K562 (cell line): Measurements from ENCODE around the gene DCPS. TPM values are rescaled to one million over a fixed set of nuclear protein-coding genes. Genes with fewer than 3 reads are reported as not detected.

Experiments used
- ATAC-seq: fragments of 200-7000 bp; cut with Tn5 transposase; 3 replicates; pipeline ENCODE4 v1.9.1; 2020; ENCODE audit warnings: moderate library complexity
- BruUV-seq: library from RNA; stranded (reverse); fragments of 400-500 nt; replicated peaks from 2 replicates; lab custom pipeline; 2021; lab: Mats Ljungman, UMichigan
- CTCF ChIA-PET: fragments of 300-600 bp; formaldehyde crosslinking; extraction: SDS; loops from one replicate; lab custom pipeline; 2021; ENCODE audit warnings: low intra/inter-chr PET ratio; lab: Yijun Ruan, JAX
- POLR2A ChIA-PET: fragments of 300-600, 350-650 bp; sonication (Branson Sonifier 250); formaldehyde crosslinking; extraction: SDS; loops from one replicate; lab custom pipeline; 2021; ENCODE audit warnings: antibody characterized with exemption, inconsistent platforms; lab: Yijun Ruan, JAX
- DNase-seq, 4 experiments: peaks; one replicate each; pipeline versions ENCODE4 v3.0.0 to v3.0.0-alpha.2; 2011 to 2018; ENCODE audit warnings: low spot score in 3 of 4, mixed read lengths in 3 of 4; ENCODE audit errors: extremely low read depth in 1 of 4
- FAIRE-seq: peaks from 2 replicates; lab custom pipeline; 2011; peaks lifted over from hg19 to GRCh38; lab: Jason Lieb, UNC
- H2AFZ ChIP-seq: 2 replicates; pipeline ENCODE4 v1.6.0; 2011; ENCODE audit warnings: low read depth, low read length, control low read depth, inconsistent platforms
- H3K27ac ChIP-seq: fragments of 200-600 bp; 3 replicates; pipeline ENCODE4 v1.8.0; 2011; ENCODE audit warnings: low read depth, mild to moderate bottlenecking, control low read depth, inconsistent platforms, low read length, moderate library complexity, mixed read lengths; ENCODE audit errors: extremely low read depth
- H3K27me3 ChIP-seq, 2 experiments: fragments of 300-600 bp in 1 of 2; 2 replicates in 1 of 2; 3 replicates in 1 of 2; pipeline versions ENCODE4 v1.6.0 to v1.8.0; 2011; ENCODE audit warnings: inconsistent platforms in 2 of 2, low read length in 2 of 2, mild to moderate bottlenecking in 1 of 2, mixed read lengths in 1 of 2, moderate library complexity in 1 of 2; ENCODE audit not compliant: control insufficient read depth in 2 of 2, insufficient read depth in 2 of 2
- H3K36me3 ChIP-seq: fragments of 300-600 bp; 3 replicates; pipeline ENCODE4 v1.8.0; 2011; ENCODE audit warnings: mild to moderate bottlenecking, low read length, inconsistent platforms; ENCODE audit not compliant: control insufficient read depth, insufficient read depth
- H3K4me1 ChIP-seq, 2 experiments: fragments of 200-600 bp in 1 of 2; replicated peaks in 1 of 2; 2 replicates in 1 of 2; 3 replicates in 1 of 2; pipeline versions ENCODE4 v1.5.1 to v1.8.0; 2011; ENCODE audit warnings: inconsistent platforms in 2 of 2, low read length in 2 of 2, mild to moderate bottlenecking in 1 of 2, mixed read lengths in 1 of 2, moderate library complexity in 1 of 2; ENCODE audit not compliant: control insufficient read depth in 2 of 2, insufficient read depth in 2 of 2
- H3K4me2 ChIP-seq: 2 replicates; pipeline ENCODE4 v1.6.1; 2011; ENCODE audit warnings: low read length, control low read depth, inconsistent platforms, mixed read lengths; ENCODE audit not compliant: insufficient read depth
- H3K4me3 ChIP-seq: fragments of 200-600 bp; sonication (generic), shearing (Covaris generic); 2 replicates; pipeline ENCODE4 v1.5.1; 2016; ENCODE audit warnings: control low read depth, inconsistent platforms
- H3K79me2 ChIP-seq: fragments of 200-600 bp; 3 replicates; pipeline ENCODE4 v1.8.0; 2011; ENCODE audit warnings: low read length, inconsistent platforms; ENCODE audit not compliant: control insufficient read depth, insufficient read depth
- H3K9ac ChIP-seq, 2 experiments: 2 replicates each; pipeline versions ENCODE4 v1.6.0 to v1.6.1; 2011; ENCODE audit warnings: low read depth in 2 of 2, low read length in 2 of 2, control low read depth in 1 of 2, inconsistent platforms in 1 of 2, mild to moderate bottlenecking in 1 of 2, mixed read lengths in 1 of 2; ENCODE audit not compliant: insufficient read depth in 1 of 2
- H3K9me1 ChIP-seq: one replicate; pipeline ENCODE4 v1.6.0; 2011; ENCODE audit warnings: inconsistent platforms, mild to moderate bottlenecking, low read length, moderate library complexity; ENCODE audit not compliant: control insufficient read depth, insufficient read depth
- H3K9me3 ChIP-seq: replicated peaks from 2 replicates; pipeline ENCODE4 v1.5.1; 2011; ENCODE audit warnings: low read depth, low read length, inconsistent platforms; ENCODE audit not compliant: control insufficient read depth, insufficient read depth
- H4K20me1 ChIP-seq: replicated peaks from 2 replicates; pipeline ENCODE4 v1.6.1; 2011; ENCODE audit warnings: low read length, inconsistent platforms, mixed read lengths; ENCODE audit not compliant: control insufficient read depth, insufficient read depth
- ATF1 ChIP-seq, 2 experiments: fragments of 450-650 bp in 1 of 2; IDR thresholded peaks; 2 replicates each; pipeline ENCODE4 v1.6.1; 2016; ENCODE audit warnings: missing compliant biosample characterization in 1 of 2, missing genetic modification characterization in 1 of 2
- C11orf30 ChIP-seq: fragments of 450-650 bp; IDR thresholded peaks from 2 replicates; pipeline ENCODE4 v1.6.1; 2016; ENCODE audit warnings: low read depth, mild to moderate bottlenecking
- CBX1 ChIP-seq: sonication (generic); IDR thresholded peaks from 2 replicates; pipeline ENCODE4 v1.6.1; 2016; ENCODE audit warnings: antibody characterized with exemption, low read depth, mild to moderate bottlenecking
- CCNT2 ChIP-seq: IDR thresholded peaks from 2 replicates; pipeline ENCODE4 v1.6.1; 2011; ENCODE audit warnings: borderline replicate concordance, low read depth, mild to moderate bottlenecking, moderate library complexity, mixed read lengths, low read length; ENCODE audit not compliant: insufficient read length; ENCODE audit errors: extremely low read depth
- CXXC5 ChIP-seq: fragments of 250-450 bp; sonication (Bioruptor Pico); IDR thresholded peaks from 2 replicates; pipeline ENCODE4 v1.8.0; 2022; ENCODE audit warnings: inconsistent platforms, mild to moderate bottlenecking, moderate library complexity
- HMGN3 ChIP-seq: IDR thresholded peaks from 2 replicates; pipeline ENCODE4 v1.6.1; 2011; ENCODE audit warnings: borderline replicate concordance, low read depth, mild to moderate bottlenecking, mixed read lengths, low read length; ENCODE audit not compliant: insufficient read length; ENCODE audit errors: extremely low read depth
- MAFG ChIP-seq: fragments of 450-650 bp; conservative IDR thresholded peaks from 2 replicates; pipeline ENCODE4 v1.6.1; 2016; ENCODE audit warnings: missing genetic modification characterization, missing compliant biosample characterization
- MAFK ChIP-seq: IDR thresholded peaks from 2 replicates; pipeline ENCODE4 v1.6.1; 2011; ENCODE audit warnings: low read length, improper control_type of control experiment
- MAZ ChIP-seq, 2 experiments: fragments of 450-650 bp in 1 of 2; sonication (generic) in 1 of 2; formaldehyde crosslinking; IDR thresholded peaks in 1 of 2; conservative IDR thresholded peaks in 1 of 2; 2 replicates each; pipeline versions ENCODE4 v1.4.0 to v1.5.0; 2020; ENCODE audit warnings: mild to moderate bottlenecking in 1 of 2, missing genetic modification reagents in 1 of 2
- NONO ChIP-seq, 2 experiments: fragments of 200-400 bp in 1 of 2; fragments of 450-650 bp in 1 of 2; formaldehyde crosslinking in 1 of 2; IDR thresholded peaks; 2 replicates each; pipeline ENCODE4 v1.6.1; 2017; ENCODE audit warnings: low read depth in 2 of 2, mild to moderate bottlenecking in 2 of 2, moderate library complexity in 2 of 2, low read length in 1 of 2
- POLR2H ChIP-seq: IDR thresholded peaks from 2 replicates; pipeline ENCODE4 v1.6.1; 2016; ENCODE audit warnings: missing genetic modification characterization, low read depth, mild to moderate bottlenecking, control low read depth, missing compliant biosample characterization, moderate library complexity
- SMARCB1 ChIP-seq: IDR thresholded peaks from 2 replicates; pipeline ENCODE4 v1.6.1; 2011; ENCODE audit warnings: improper control_type of control experiment, low read depth; ENCODE audit not compliant: insufficient read length
- TRIM24 ChIP-seq, 2 experiments: fragments of 450-650 bp; IDR thresholded peaks; 2 replicates each; pipeline ENCODE4 v1.6.1; 2016
- ZFX ChIP-seq: sonication (generic); formaldehyde crosslinking; IDR thresholded peaks from 2 replicates; pipeline ENCODE4 v1.8.0; 2022; ENCODE audit warnings: mild to moderate bottlenecking, missing genetic modification reagents, moderate library complexity
- ZNF551 ChIP-seq: fragments of 250-450 bp; sonication (Bioruptor Pico); IDR thresholded peaks from 2 replicates; pipeline ENCODE4 v1.5.0; 2021; ENCODE audit warnings: mild to moderate bottlenecking, moderate library complexity
- ZNF77 ChIP-seq: fragments of 250-450 bp; sonication (Bioruptor Pico); IDR thresholded peaks from 2 replicates; pipeline ENCODE4 v1.5.0; 2020
- ZNF830 ChIP-seq: fragments of 250-450 bp; sonication (Bioruptor Pico); IDR thresholded peaks from 2 replicates; pipeline ENCODE4 v1.5.0; 2021; ENCODE audit warnings: mild to moderate bottlenecking
- WGBS: fragments of 100-300 bp; shearing (Covaris generic); methylation state at CpG from one replicate; pipeline ENCODE4 v1.1.6; 2016; ENCODE audit warnings: low coverage, mixed read lengths; ENCODE audit not compliant: insufficient coverage; ENCODE audit errors: missing lambda C conversion rate; 5-methylcytosine and 5-hydroxymethylcytosine counted together
- in situ Hi-C: fragments of 300-500 bp; cut with MboI; formaldehyde crosslinking; loops from 4 replicates; pipeline ENCODE4 v1.15.0; 2018; ENCODE audit warnings: inconsistent platforms, mixed read lengths
- intact Hi-C: fragments of 100-400 bp; cut with micrococcal nuclease; formaldehyde crosslinking; loops from 2 replicates; pipeline ENCODE4 v1.14.2; 2022
- polyA plus RNA-seq, 8 experiments: library from polyadenylated mRNA; depleted of rRNA in 4 of 8; stranded (reverse) in 5 of 8; unstranded in 3 of 8; fragments of >200 nt; fragmentation: Nextera tagmentation in 2 of 8; fragmentation: Illumina TruSeq in 1 of 8; extraction: Ambion mirVana in 2 of 8; extraction: Trizol in 1 of 8; gene quantifications; 2 replicates each; pipeline versions ENCODE4 v1.2.1 to v1.2.3, GENCODE V29; 2011 to 2014; ENCODE audit warnings: inconsistent platforms in 1 of 8, missing spikeins in 1 of 8
- total RNA-seq, 7 experiments: library from RNA; depleted of rRNA in 6 of 7; stranded (reverse); fragments of >200 nt in 6 of 7; fragmentation: Illumina TruSeq in 2 of 7; extraction: Trizol in 2 of 7; gene quantifications; 2 replicates each; pipeline versions ENCODE4 v1.2.1 to v1.2.3, GENCODE V29; 2011 to 2021; ENCODE audit warnings: low replicate concordance in 1 of 7
- TF ChIP-seq, protein P1 (sequence below), 3 experiments: fragments of 200-800 bp in 1 of 3; sonication (Bioruptor generic) in 1 of 3; sonication (generic) in 1 of 3; formaldehyde crosslinking in 1 of 3; IDR thresholded peaks; 2 replicates each; pipeline versions ENCODE4 v1.6.1 to v1.8.0; 2016 to 2022; ENCODE audit warnings: mild to moderate bottlenecking in 2 of 3, missing compliant biosample characterization in 2 of 3, missing genetic modification characterization in 2 of 3, missing genetic modification reagents in 1 of 3

DCPS gene
- total and polyA plus RNA-seq, 9 of the 15 experiments (the other 6 are each of a cell fraction or from before 2014, with no cell fraction given), result 8.7 to 38.1 (median 17.9) TPM

- Histone ChIP-seq H3K79me2 (no peaks in the 10 kb centered on the region), H3K27me3 (no peaks in the 10 kb centered on the region), H3K4me1 (peaks cover 19 to 26% of the 10 kb centered on the region in 2 experiments; a peak in 4 of 5 replicates), H3K9me1 (no peaks in the 10 kb centered on the region), H4K20me1 (no peaks in the 10 kb centered on the region; the same call in 1 of the 2 replicates), H3K4me3 (peak within 1 kb of the TSS; percentile 62), H3K9ac (peak within 1 kb of the TSS; percentile 65 to 88), H2AFZ (peak within 1 kb of the TSS; percentile 96), H3K36me3 (peaks cover 3% of the 10 kb centered on the region; the same call in 2 of the 3 replicates), H3K27ac (peak within 1 kb of the TSS; percentile 70), H3K4me2 (peak within 1 kb of the TSS; percentile 90), H3K9me3 (no peaks in the 10 kb centered on the region)
- no TSS peak for BruUV-seq
- intact Hi-C loops (no loop called here), in situ Hi-C loops (no loop called here)
- ChIA-PET POLR2A (interaction anchor here (0.7 to 1.5 kb wide), 4 partner anchors 13 to 143 kb away, joined by 3 to 4 read pairs (median 4); partner anchors contain the start of genes FOXRED1 and SRPRA), CTCF (no interaction called here)
- FAIRE-seq, result no peak
- peak; percentile 87 for ATAC-seq
- 6% methylated on average over 51 of the region's 82 CpGs for WGBS
- DNase-seq, result peak; percentile 65 to 80 (median 76)
- TF ChIP-seq NONO (IDR thresholded peaks at IDR 0.05; ENCODE audit: low read depth in 2 of 2, low read length in 1 of 2) (peak; percentile 56 to 66; a peak in 1 of 4 replicates), ZNF551 (CRISPR knock-in tag) (no peak), SMARCB1 (no peak), MAZ (CRISPR knock-in tag; conservative IDR thresholded peaks at IDR 0.05 in 1 of 2, IDR thresholded peaks at IDR 0.05 in 1 of 2) (peak in 1 of 2 experiments; percentile 74; a peak in 2 of 4 replicates), MAFK (peak; percentile 36; the same call in 1 of the 2 replicates), C11orf30 (peak; percentile 85), ATF1 (CRISPR knock-in tag; IDR thresholded peaks at IDR 0.05) (no peak), ATF1 (tag; IDR thresholded peaks at IDR 0.05) (peak; percentile 43; the same call in 1 of the 2 replicates), ZNF830 (CRISPR knock-in tag) (0 out of 2 replicates have a peak, but pooled peaks have one; percentile 60), TRIM24 (IDR thresholded peaks at IDR 0.05) (no peak), POLR2H (tag) (0 out of 2 replicates have a peak, but pooled peaks have one; percentile 49), HMGN3 (peak; percentile 51), CXXC5 (CRISPR knock-in tag) (peak; percentile 84), CCNT2 (peak; percentile 41), ZFX (CRISPR knock-in tag) (peak; percentile 87), MAFG (tag) (peak; percentile 47), ZNF77 (CRISPR knock-in tag) (no peak), CBX1 (peak; percentile 30; the same call in 1 of the 2 replicates)
- TF ChIP-seq, protein P1, sequence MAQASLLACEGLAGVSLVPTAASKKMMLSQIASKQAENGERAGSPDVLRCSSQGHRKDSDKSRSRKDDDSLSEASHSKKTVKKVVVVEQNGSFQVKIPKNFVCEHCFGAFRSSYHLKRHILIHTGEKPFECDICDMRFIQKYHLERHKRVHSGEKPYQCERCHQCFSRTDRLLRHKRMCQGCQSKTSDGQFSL (CRISPR knock-in tag; IDR thresholded peaks at IDR 0.05), result no peak
- TF ChIP-seq, protein P1 (tag; IDR thresholded peaks at IDR 0.05), result peak in 1 of 2 experiments; percentile 63; a peak in 1 of 4 replicates
These were observed 20.9 kb upstream of the DCPS start, which contains the start of gene TIRAP for GRCh38 chr11:126282736-126283591. Gene TIRAP (plus strand): TSS chr11:126283093. CDS start chr11:126290895, 7,802 bp downstream.
